AG04449 (cell line): Measurements from ENCODE around the gene LHFPL3.

Experiments
- CTCF ChIA-PET: fragments of 350-600 bp; formaldehyde crosslinking; extraction: SDS; loops from one replicate; lab custom pipeline; 2021; ENCODE audit warnings: antibody characterized with exemption; lab: Yijun Ruan, JAX
- POLR2A ChIA-PET: fragments of 400-600, 350-600 bp; formaldehyde crosslinking; extraction: SDS; loops from one replicate; lab custom pipeline; 2020; ENCODE audit warnings: antibody characterized with exemption, inconsistent platforms; lab: Yijun Ruan, JAX
- DNase-seq: peaks from one replicate; pipeline ENCODE4 v3.0.0-alpha.2; 2010; ENCODE audit warnings: low read depth, low spot score
- H3K4me3 ChIP-seq: 2 replicates; pipeline ENCODE4 v1.5.1; 2011; ENCODE audit warnings: low read depth, mild to moderate bottlenecking, control low read depth, low read length
- TF ChIP-seq, protein P1 (sequence below): IDR thresholded peaks from one replicate; pipeline ENCODE4 v1.5.1; 2011; ENCODE audit warnings: mild to moderate bottlenecking, moderate library complexity, low read length, control low read depth, inconsistent platforms; ENCODE audit not compliant: insufficient read depth; ENCODE audit errors: missing control alignments

The LHFPL3 gene

GRCh38 chr7:104603957-104604356 lies 275.6 kb downstream of the LHFPL3 start:
- ChIA-PET POLR2A (no interaction called here), CTCF (no interaction called here)
- TF ChIP-seq, protein P1, sequence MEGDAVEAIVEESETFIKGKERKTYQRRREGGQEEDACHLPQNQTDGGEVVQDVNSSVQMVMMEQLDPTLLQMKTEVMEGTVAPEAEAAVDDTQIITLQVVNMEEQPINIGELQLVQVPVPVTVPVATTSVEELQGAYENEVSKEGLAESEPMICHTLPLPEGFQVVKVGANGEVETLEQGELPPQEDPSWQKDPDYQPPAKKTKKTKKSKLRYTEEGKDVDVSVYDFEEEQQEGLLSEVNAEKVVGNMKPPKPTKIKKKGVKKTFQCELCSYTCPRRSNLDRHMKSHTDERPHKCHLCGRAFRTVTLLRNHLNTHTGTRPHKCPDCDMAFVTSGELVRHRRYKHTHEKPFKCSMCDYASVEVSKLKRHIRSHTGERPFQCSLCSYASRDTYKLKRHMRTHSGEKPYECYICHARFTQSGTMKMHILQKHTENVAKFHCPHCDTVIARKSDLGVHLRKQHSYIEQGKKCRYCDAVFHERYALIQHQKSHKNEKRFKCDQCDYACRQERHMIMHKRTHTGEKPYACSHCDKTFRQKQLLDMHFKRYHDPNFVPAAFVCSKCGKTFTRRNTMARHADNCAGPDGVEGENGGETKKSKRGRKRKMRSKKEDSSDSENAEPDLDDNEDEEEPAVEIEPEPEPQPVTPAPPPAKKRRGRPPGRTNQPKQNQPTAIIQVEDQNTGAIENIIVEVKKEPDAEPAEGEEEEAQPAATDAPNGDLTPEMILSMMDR, result no peak
- H3K4me3 ChIP-seq, result no peak overlapping the region
- no peak for DNase-seq

- TF ChIP-seq, protein P1, result no peak
- H3K4me3 ChIP-seq, result no peak overlapping the region
- POLR2A ChIA-PET, result no interaction called here
- DNase-seq, result no peak
- CTCF ChIA-PET, result no interaction called here
Observed at GRCh38 chr7:104604706-104605105, 276.3 kb downstream of the LHFPL3 start.

DNA sequence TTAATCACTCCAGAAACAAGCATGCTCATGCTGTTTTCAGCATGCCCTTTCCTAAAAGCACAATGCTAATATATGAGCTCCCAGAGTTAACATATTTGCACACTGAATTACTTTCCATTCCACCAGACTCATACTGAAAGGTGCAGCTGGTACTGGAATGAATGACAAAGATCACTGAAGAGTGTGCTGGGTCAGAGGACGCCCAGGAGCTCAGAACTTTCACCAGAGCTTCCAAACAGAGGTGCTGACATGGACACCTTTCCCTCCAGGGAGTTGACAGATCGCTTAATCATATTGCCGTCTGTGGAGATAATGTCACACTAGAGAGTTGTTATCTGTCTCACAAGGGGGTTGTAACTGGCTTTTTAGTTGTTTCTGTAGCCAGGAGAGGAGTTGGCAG lies 292.9 kb downstream of the LHFPL3 start:
- ChIA-PET POLR2A (no interaction called here), CTCF (no interaction called here)
- TF ChIP-seq, protein P1, result no peak
- no peak for DNase-seq
- no peak overlapping the region for H3K4me3 ChIP-seq

DNA sequence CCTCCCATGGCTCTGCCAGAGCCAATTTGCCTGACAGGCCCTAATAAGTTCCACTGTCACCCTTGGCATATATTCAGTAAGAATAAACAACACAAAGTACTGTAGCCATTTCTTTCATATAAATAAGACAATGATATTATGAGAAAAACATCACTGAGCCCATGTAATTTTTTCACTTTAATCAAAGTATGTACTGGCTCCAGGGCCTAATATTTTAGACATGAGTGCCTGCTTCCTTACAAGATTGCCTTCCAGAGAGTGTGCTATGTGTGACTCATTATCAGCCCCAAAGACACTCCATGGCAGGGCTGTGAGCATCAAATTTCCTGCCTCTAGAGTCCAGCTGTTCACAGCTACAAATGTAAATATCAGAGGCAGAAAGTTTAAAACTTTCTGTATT lies 297.6 kb downstream of the LHFPL3 start:
- DNase-seq, result no peak
- CTCF ChIA-PET, result no interaction called here
- TF ChIP-seq, protein P1, result no peak
- POLR2A ChIA-PET, result no interaction called here
- no peak overlapping the region for H3K4me3 ChIP-seq

- no peak overlapping the region for H3K4me3 ChIP-seq
- no peak for DNase-seq
- CTCF ChIA-PET, result no interaction called here
- POLR2A ChIA-PET, result no interaction called here
- TF ChIP-seq, protein P1, result no peak
Observed at GRCh38 chr7:104627516-104627915, 299.1 kb downstream of the LHFPL3 start.

GRCh38 chr7:104628017-104628416 lies 299.6 kb downstream of the LHFPL3 start:
- POLR2A ChIA-PET, result no interaction called here
- no peak overlapping the region for H3K4me3 ChIP-seq
- CTCF ChIA-PET, result no interaction called here
- no peak for DNase-seq
- TF ChIP-seq, protein P1, result no peak
